Activated T-cell treated with anti-CD3 and anti-CD28 coated beads for 48 hours (primary cell): ENCODE data around the gene TNNI3.
"Not testable (repeated sequence)": the region's sequence is repeated elsewhere in the genome, so short reads cannot be mapped to it uniquely, and the experiment has no call there.

Experiments used
- DNase-seq: peaks from one replicate; pipeline ENCODE4 v3.0.0-alpha.2; 2020; ENCODE audit warnings: low read depth

Gene TNNI3

DNA sequence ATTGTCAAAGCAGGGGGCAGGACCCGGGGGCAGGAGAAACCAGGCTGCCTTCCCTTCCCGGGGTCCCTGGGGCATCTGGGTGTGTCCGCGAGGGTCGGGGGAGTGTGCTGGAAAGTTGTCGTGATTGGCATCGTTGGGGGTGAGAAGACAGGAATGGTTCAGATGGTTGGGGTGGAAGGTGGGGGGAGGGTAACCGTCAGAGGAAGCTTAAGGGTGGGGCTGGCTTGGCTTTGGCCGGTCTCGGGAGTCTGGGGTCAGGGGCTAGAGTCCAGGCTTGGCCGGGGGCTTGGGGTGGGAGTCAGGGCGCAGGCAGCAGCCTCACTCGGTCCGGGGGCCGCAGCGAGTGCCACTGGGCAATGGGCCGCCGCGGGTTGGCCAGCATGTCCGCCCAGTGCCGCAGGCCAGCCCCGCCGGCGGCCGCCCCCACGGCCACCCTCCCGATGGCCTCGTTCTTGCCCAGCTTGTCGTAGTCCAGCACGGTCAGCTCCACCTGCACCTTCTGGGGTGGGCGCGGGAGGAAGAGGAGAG, 15.7 kb upstream of the TNNI3 start:
- no peak for DNase-seq

DNA sequence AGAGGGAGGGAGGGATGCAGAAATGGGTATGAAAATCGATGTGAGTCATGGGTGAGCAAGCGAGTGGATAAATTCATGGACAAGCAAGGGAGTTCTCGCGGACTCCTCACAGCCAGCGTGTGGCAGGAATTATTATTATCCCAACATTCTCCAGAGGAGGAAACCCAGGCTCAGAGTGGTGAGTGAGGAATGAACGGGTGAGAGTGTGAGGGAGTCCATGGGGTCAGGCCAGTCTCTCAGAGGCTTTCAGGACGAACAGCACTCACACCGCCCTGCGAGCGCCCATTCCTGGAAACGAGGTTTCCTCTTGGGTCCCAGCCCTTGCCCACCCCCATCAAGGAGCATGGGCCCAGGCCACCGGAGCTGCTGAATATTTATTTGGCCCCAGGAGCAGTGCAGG, 15.2 kb upstream of the TNNI3 start:
- DNase-seq, result no peak

DNA sequence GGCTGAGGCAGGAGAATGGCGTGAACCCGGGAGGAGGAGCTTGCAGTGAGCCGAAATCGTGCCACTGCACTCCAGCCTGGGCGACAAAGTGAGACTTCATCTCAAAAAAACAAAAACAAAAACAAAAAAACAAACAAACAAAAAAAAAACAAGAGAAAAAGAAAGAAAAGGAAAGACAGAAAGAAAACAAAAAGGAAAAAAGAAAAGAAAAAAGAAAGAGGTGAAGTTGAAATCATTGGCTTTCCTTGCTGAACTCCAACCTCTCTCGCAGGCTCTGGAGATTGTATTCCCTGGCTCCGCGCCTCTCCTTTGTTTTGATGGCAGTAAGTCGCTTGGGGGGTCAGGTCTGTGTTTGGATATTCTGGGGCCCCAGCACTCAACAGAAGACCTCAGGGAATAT, 14.8 kb upstream of the TNNI3 start:
- DNase-seq, result not testable (repeated sequence)

DNA sequence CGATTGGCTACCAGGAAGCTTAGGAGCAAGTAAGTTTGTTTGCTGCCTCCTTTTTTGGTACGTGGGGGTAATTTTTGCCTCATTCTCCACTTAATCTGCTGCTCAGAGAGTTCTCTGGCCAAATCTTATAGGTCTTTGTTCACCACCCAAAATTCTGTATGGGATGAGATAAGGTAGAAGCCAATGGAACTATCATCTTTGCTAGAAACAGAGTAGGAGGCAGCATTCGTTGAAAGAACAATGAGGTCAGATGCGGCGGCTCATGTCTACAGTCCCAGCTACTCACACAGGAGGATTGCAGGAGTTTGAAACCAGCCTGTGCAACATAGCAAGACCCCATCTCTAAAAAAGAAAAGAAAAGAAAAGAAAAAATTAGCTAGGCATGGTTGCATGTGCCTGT, 13.9 kb upstream of the TNNI3 start:
- DNase-seq, result no peak

DNA sequence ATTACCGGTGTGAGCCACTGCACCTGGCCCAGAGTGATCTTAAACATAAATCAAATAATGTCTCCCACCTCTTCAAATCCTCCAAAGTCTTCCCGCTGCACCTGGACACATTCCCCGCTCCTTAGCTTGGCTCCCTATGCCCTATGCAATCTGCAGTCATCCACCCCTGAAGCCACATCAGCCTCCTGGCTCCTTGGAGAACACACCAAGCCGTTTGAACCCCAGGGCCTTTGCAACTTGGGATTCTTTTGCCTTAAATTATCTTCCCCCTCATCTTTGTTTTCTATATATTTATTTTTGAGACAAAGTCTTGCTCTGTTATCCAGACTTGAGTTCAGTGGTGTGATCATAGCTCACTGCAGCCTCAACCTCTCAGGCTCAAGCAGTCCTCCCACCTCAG, 11.6 kb upstream of the TNNI3 start:
- DNase-seq, result no peak

DNA sequence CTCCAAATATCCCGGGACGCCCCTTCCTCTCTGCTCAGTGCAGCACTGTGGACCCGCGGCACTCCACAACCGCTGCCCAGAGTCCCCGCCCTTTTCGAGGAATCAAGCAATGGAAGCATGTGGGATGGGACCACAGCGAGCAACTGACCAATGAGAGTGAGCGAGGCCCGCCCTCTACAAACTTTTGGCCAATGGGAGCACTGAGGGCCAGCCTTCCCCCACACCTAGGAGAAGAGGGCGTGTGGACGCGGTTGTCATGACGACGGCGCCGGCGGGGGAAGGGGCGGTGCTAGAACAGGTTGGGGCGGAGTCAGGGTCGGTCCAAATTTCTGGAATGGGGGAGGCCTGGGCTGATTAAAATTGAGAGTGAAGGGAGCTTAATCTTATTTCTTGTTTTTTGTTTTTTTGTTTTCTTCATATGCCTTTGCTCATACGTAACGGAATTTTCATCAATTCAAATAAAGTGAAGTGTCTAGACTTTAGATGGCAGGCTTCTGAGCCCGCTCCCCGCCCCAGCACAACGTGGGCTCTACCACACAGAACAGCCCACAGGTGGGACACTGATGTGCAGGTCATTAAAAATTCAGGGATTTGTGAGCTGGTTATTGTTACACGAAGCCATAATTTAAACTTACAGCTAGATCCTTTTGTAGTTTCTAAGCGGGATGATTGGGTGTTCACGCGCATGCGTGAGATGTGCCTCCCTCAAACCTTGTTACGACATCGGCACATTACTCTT, 9.2 kb upstream of the TNNI3 start, which contains the start of gene DNAAF3:
DNAAF3 (minus strand) TSS at position 84 of the 739 bp plus-strand sequence. CDS start 200 bp downstream, outside the sequence.
- peak; percentile 81 for DNase-seq

DNA sequence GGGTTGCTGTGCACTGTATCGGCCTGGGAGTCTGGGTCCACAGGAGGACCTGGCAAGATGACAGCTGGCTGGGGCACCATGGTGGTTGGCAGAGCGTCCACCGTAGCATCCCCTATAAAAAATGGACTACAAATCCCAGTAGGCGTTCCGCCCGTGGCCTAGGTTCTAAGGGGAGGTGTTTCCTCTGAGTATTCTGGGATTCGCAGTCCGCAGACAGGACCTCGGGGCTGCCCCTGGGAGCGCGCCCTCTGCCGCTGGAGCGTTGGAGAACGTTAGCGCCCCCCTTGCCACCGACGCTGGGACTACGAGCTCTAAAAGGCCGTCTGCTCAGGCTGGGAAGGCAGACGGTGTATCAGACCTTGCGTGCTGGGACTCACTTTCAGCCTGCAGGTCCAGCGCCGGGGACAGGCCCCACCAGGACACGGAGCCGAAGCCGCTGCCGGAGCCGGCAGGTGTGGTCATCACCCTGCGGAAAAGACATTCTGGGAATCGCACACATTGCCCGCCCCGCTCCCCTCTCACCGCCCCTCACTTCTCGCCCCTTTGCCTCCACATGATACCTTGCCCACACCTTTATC, 8.5 kb upstream of the TNNI3 start:
- DNase-seq, result peak; percentile 53

DNA sequence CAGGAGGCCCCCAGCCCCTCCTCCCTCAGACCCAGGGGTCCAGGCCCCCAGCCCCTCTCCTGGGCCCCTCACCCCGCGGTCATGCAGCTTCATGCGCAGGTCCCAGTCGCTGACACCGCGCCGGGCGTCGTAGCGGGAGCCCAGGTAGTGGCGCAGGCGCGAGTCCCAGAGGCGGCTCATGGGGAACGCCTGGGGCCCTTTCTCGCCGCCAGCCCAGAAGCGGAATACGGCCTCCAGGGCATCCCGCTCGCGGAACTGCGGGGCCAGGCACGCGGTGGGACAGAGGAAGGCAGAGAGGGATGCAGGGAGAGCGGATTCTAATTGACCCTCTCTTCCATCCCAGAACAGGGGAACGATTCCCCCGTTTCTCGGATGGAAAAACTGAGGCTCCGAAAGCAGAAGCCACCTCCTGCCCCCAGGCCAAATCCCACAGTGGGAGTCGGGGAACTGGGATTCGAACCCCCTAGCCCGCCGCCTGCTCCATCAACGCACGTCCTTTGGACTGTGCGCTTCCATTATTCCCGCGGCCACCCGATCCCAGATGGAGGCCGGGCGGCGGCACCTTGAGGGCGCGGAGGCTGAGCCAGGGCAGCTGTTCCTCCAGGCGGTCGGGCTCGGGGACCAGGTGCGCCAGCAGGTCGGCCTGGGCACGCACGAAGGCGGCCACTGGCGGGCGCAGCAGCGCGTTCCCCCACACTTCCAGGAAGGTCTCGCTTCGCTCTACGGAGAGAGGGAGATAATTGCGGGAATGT, 4.2 kb upstream of the TNNI3 start:
- DNase-seq, result no peak

DNA sequence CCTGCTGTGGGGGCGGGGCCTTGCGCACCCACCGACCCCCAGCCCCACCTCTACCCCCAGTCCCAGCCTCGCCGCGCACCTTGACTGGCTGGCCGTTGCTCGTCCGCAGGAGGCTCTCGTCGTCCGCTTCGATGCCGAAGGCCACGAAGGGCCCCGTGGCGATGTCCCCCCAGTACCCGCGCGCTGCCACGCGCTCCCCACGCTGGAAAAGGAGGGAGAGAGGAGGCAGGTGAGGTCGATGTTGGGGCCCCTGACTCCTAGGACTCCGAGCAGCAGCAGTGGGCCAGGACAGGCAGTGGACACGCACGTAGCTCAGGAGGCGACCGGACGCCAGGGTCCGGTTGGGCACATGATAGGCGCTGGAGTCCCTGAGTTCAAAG, 3.4 kb upstream of the TNNI3 start:
- DNase-seq, result no peak

DNA sequence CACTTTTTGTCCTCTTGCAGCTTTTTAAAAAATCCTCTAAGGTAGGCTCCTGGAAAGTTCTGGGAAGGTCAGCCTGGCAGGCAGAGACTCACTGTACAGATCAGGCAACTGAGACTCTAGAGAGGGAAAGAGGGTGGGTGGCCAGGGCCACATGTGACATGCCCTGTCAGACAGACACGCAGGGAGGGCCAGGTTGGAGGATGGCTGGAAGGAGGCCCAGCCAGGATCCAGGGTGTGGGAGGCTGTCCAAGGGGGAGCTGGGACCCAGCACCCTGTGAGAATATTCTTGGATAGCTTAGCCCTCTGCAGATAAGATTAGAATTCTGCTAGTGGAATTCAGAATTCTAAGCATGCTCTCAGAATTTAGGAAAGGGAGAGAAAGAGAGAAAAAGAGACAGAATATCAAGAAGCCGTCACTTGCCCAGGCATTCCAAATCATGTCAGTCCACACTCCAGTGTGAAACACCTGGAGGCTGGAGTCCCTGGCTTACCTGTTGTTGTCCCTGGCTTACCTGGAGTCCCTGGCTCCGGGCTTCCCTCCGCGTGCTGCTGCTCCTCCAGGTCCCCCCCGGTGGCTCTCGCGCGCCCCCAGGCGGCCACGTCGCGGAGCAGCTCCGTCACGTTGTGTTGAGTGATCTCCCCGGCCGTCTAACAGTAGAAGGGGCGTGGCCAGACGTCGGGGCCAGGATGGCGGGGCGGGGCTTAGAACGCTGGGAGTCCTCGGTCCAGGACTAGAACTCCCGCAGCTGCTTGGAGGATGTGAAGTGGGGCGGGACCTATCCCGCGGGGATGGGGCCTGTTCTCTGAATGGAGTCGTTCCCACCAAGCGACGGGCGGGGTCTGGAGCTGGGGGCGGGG, 2.8 kb upstream of the TNNI3 start:
- peak; percentile 92 for DNase-seq

DNA sequence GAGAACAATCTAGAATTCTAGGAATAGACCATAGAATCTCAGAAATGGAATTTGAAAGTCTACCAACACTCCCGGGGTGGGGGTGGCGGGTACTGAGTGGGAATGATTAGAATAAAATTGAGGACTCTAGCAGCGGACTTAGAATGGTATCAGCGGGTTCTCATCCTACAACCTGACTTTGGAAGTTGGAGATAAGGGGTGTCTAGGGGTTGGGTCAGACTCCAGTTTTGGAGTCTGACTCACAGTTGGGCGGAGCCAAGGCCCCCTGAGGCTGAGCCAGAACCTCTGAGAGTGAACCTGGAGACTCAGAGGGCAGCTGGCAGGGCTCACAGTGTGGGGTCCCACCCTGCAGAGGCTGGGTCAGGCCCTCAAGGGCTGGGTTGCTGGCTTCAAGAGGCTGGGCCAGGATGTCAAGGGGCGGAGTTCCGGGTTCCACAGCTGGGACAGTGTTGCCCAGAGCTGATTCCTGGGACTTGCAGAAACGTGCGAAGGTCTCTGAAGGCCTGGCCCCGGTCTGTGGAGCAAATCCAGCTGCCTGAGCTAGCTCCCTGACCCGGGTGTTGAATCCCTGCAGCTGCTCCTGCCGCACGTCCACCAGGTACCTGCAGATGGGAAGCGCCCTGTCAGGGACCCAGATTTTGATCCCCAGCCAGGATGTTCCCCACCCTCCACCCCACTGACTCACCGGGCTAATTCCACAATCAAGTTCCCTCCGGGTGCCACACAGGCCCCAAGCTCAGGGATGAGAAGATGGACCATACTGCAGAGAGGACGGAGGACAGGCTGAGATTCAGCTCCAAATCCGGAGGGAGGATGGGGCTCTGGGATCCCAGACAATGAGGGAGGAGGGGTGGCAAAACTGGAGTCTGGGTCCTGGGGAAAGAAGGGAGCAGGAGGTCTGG, 1.6 kb upstream of the TNNI3 start:
- DNase-seq, result no peak

DNA sequence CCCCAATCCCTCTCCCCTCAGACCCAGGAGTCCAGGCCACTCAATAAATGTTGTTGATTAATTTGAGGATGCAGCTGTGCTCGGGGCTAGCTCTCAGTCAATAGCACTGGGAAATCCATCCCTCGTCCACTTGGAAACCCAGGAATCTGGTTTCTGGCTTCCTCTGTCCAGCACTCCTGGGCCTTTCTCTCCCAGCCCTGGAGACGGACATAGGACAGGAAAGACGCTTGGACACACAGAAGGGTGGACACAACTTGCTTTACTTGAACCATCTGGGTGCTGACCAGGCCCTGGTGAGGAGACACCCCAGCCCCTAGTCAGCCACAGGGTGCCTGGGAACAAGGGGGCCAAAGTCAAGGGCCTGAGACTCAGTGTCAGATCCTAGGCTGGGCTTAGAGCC, 891 bp upstream of the TNNI3 start:
- DNase-seq, result no peak

DNA sequence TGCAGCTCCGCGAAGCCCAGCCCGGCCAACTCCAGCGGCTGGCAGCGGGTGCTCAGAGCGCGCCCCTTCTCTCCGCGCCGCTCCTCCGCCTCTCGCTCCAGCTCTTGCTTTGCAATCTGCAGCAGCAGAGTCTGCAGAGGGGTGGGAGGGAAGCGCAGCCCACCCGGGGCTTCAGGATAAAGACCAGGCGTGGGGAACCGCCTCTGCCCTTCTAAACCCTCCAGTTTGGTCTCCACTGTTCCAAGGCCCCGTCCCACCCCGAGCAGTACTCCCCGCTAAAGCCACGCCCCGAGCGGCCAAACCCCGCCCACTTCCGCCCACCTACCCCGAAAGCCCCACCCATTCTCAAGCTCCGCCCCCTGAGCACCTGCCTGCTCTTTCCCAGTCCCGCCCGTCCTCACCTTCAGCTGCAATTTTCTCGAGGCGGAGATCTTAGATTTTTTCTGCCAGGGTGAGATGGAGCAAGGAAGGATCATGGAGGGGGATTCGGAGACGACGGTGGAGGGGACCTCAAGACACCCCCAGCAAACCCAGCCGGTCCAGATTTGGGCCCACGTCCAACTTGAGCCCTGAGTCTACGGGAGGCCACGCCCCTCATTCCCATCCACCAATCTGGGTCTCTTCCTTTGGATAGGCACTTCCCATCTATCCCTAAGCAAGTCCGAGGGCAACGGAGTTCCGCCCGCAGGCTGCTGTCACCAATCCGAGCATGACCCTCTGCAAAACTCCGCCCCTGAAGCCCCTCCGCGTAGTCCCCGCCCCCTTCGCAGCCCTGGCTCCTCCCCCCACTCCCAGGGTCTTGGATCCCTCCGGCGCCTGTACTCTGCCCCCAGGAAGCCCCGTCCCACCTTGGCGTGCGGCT, 1.1 kb downstream of the TNNI3 start:
- DNase-seq, result peak; percentile 47

DNA sequence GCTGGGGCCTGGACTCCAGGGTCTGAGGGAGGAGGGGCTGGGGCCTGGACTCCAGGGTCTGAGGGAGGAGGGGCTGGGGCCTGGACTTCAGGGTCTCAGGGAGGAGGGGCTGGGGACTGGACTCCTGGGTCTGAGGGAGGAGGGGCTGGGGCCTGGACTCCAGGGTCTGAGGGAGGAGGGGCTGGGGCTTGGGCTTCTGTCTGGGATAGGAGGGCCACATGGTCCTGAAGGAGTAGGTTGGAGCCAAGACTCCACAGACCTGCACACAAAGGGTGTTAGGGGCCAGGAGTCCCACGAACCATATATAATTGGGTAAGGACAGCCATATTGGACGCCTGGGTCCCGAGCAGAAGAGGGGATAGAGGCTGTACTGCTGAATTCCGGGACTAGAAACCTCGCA, 1.7 kb downstream of the TNNI3 start:
- not testable (repeated sequence) for DNase-seq

DNA sequence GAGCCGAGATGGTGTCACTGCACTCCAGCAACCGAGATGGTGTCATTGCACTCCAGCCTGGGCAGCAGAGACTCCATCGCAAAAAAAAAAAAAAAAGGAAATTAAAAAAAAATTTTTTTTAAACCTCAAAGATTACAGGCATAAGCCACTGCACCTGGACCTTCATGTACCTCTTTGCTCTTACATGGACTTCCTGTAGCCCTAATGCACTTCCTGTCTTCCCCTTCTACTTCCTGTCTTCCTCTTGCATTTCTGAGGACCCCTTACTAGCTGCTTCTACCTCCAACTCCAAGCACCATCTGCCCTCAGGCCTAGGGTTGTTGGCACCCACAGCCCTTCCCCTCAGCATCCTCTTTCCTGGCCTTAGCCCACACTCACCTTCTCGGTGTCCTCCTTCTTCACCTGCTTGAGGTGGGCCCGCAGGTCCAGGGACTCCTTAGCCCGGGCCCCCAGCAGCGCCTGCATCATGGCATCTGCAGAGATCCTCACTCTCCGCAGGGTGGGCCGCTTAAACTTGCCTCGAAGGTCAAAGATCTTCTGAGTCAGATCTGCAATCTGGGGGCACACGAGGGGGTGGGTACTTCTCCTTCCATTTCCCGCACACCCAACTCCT, 3.8 kb downstream of the TNNI3 start:
- DNase-seq, result no peak

DNA sequence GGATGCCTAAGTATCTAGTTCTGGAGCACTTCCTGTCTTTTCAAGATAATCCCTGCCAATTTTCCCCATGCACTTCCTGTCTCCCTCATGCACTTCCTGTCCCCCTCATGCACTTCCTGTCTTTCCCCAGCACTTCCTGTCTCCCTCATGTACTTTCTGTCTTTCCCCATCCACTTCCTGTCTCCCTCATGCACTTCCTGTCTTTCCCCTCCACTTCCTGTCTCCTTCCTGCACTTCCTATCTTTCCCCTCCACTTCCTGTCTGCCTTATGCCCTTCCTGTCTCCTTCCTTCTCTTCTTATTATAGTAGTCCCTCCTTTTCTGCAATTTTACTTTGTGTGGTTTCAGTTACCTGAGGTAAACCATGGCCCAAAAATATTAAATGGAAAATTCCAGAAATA, 5.5 kb downstream of the TNNI3 start:
- DNase-seq, result no peak

DNA sequence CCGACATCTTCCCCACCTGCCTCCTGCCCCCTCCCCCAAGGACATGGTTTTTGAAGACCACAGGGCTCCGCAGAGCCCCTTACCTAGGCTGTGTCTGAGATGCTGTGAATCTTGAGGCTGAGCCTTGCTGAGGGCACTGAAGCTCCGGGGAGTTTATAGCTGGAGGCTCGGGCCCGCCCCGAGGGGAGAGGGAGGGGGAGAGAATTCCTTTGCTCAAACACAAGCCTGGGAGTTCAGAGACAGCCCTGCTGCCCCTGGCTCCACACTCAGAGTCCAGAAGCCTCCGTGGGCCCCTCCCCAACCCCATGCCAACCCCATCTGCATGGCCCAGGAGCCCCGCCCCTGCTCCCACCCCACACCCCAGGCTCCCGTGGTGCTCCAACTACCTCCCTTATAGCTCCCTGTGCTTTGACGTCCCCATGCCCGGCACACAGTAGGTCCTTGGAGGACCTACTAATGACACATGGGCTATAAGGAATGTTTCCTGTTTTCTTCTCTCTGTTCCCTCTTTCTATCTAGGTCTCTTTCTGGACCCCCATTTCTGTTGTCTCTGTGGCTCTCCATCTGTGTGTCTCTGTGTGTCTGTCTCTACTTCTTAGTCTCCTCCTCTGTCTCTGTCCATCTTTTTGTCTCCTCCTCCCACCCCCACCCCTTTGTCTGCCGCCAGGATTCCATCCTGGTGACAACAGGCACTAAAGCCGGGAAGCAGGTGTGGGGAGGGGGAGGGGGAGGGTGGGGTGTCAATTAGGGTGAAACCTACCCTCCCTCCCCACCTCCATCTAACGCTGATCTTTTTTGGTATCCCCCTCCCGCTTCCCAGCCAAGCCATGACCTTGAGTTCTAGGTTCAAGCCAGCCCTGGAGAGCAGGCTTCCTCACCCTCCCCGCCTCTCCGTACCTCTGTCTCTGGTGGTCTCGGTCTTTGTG, 8.2 kb downstream of the TNNI3 start, which contains the start of gene TNNT1:
TNNT1 (minus strand) TSS at position 129 of the 926 bp plus-strand sequence. CDS start 2,049 bp downstream, outside the sequence.
- DNase-seq, result no peak

DNA sequence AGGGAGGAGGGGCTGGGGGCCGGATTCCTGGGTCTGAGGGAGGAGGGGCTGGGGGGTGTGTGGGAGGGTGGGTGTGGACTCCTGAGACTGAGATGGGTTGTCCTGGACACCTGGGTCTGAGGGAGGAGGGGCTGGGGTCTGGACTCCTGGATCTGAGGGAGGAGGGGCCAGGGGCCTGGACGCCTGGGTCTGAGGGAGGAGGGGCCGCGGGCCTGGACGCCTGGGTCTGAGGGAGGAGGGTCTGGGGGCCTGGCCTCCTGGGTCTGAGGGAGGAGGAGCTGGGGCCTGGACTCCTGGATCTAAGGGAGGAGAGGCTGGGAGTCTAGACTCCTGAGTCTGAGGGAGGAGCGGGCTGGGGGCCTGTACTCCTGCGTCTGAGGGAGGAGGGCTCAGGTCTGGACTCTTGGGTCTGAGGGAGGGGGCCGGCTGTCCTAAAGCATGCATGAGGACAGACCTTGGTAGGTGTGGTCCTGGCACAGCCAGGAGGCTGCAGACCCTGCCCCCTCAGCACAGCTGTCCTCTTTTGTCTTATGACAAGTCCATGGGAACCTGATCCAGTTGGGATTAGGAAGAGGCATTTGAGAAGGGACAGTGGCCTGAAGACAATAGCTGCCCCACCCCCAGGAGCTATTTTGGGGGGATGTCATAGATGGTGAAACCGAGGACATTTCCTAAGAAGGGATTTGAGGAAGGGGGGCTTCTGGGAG, 9.8 kb downstream of the TNNI3 start:
- no peak for DNase-seq
